ENCODE measurements around the gene CRELD2. TPM values are rescaled to one million over a fixed set of nuclear protein-coding genes. Genes with fewer than 3 reads are reported as not detected.

CRELD2 gene
- polyA plus RNA-seq, 1 donor (not counting 4 experiments of a cell fraction or from before 2014, with no cell fraction given): 33.5 TPM

DNA sequence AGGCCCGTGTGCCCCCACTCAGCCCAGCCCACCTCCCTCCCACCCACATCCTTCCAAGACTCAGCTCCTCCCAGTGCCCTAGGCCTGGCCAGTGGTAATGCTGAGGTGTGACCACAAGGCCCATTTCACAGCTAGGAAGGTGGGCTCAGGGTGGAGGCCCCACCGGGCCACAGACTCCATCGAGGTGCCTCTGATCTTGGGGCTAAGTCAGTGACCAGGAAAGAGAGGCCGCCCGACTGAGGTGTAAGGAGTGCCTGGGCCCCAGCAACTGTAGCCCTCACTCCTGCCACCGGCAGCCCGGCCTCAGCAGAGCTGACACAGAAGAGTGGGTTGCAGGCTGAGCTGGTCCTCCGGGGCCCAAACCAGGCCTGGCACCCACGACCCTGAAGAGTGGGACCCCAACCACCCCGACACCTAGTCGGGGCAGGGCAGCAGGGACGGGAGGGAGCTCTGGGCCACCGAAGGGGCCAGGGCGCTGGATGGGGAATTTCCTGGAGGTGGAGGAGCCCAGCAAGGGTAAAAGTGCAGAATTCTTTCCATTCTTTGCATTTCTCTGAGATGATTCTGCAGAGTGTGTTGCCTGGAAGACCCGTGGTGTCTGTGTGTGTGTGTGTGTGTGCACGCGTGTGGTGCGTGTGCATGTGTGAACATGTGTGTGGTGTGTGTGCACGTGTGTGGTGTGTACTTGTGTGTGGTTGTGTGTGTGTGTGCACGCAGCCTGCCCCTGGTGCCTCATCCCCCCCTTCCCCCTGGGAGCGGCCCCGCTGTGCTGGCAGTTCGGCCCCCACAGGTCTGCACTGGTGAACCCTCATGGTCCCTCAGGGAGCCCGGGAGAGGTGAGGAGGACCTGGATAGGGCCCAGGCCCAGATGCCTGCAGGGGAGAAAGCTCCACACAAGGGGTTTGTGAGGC lies 33.8 kb downstream of the CRELD2 start:
- DNase-seq (ENCODE audit: low read depth, low spot score) (no peak), FAIRE-seq (no peak)
- H3K27ac ChIP-seq (ENCODE audit: control insufficient read depth, insufficient read depth, low read length): peak overlapping the region; percentile 69
- peaks cover 31% of the 10 kb centered on the region for H3K4me1 ChIP-seq (ENCODE audit: control insufficient read depth, extremely low read depth, insufficient read depth, low read length)
- H4K20me1 ChIP-seq (ENCODE audit: control insufficient read depth, extremely low read depth, insufficient read depth, low read length): no peaks in the 10 kb centered on the region
- peak overlapping the region; percentile 72 for H3K9ac ChIP-seq (ENCODE audit: control insufficient read depth, extremely low read depth, insufficient read depth, low read length)
- H3K4me3 ChIP-seq (ENCODE audit: control insufficient read depth in 2 of 3, extremely low read depth in 1 of 3, insufficient read depth in 2 of 3, low read depth in 1 of 3, low read length in 3 of 3): no peak overlapping the region
- dilution Hi-C loops (cut with MboI; ENCODE audit: extremely low pct_ligation_motif_present, low sequenced_read_pairs): no loop called here
- H3K27me3 ChIP-seq (ENCODE audit: control insufficient read depth, extremely low read depth, insufficient read depth, low read length): no peaks in the 10 kb centered on the region
- no peaks in the 10 kb centered on the region for H3K9me1 ChIP-seq (ENCODE audit: control insufficient read depth, extremely low read depth, insufficient read depth, low read length)
- H3K4me2 ChIP-seq (ENCODE audit: control insufficient read depth, extremely low read depth, insufficient read depth, low read depth, low read length): peak overlapping the region; percentile 35
- no peaks in the 10 kb centered on the region for H3K9me3 ChIP-seq (ENCODE audit: control insufficient read depth, low read depth, low read length)
- no peaks in the 10 kb centered on the region for H3K79me2 ChIP-seq (ENCODE audit: control insufficient read depth, insufficient read depth, low read length)
- peak overlapping the region; percentile 33 for H2AFZ ChIP-seq (ENCODE audit: control insufficient read depth, low read length)
- no peaks in the 10 kb centered on the region for H3K36me3 ChIP-seq (ENCODE audit: control insufficient read depth in 2 of 2, extremely low read depth in 1 of 2, insufficient read depth in 2 of 2, low read length in 2 of 2)
- TF ChIP-seq, protein P1, sequence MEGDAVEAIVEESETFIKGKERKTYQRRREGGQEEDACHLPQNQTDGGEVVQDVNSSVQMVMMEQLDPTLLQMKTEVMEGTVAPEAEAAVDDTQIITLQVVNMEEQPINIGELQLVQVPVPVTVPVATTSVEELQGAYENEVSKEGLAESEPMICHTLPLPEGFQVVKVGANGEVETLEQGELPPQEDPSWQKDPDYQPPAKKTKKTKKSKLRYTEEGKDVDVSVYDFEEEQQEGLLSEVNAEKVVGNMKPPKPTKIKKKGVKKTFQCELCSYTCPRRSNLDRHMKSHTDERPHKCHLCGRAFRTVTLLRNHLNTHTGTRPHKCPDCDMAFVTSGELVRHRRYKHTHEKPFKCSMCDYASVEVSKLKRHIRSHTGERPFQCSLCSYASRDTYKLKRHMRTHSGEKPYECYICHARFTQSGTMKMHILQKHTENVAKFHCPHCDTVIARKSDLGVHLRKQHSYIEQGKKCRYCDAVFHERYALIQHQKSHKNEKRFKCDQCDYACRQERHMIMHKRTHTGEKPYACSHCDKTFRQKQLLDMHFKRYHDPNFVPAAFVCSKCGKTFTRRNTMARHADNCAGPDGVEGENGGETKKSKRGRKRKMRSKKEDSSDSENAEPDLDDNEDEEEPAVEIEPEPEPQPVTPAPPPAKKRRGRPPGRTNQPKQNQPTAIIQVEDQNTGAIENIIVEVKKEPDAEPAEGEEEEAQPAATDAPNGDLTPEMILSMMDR (optimal IDR thresholded peaks at IDR 0.05 in 1 of 3, IDR thresholded peaks at IDR 0.05 in 1 of 3, conservative IDR thresholded peaks at IDR 0.05 in 1 of 3; ENCODE audit: extremely low read depth in 1 of 3, insufficient read depth in 2 of 3, low read length in 3 of 3): no peak
- no peak for TF ChIP-seq EZH2 (IDR thresholded peaks at IDR 0.05; ENCODE audit: low read length)

DNA sequence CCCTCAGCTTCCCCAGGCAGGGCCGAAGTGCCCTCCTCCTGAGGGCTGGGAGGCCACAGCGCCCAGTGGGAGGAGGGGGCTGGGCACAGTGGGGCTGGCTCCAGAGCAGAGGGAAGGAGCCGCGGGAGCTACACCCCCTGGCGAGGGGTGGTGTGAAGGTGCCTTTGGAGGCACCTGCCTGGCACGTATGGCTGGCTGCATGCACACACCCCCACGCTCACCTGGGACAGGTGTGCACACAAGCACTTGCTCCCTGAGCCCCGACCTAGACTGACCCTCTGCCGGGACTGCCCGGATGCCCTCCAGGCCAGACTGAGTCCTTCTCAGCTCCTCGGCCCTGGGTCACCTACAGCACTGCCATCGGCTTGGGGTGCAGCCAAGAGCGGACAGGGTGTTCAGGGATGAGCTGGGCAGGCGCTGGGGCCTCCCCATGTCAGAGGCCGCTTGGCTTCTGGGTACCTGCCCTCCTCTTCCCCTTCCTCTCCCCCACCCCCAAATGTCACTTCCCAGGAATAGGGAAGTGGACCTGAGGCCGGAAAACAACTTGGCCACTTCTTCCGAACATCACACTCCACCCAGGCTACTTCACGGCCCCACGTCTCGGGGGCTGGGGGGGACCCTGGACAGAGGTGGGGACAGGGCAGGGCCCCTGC lies 34.7 kb downstream of the CRELD2 start:
- Histone ChIP-seq H3K4me3 (ENCODE audit: control insufficient read depth in 2 of 3, extremely low read depth in 1 of 3, insufficient read depth in 2 of 3, low read depth in 1 of 3, low read length in 3 of 3) (no peak overlapping the region), H3K27ac (ENCODE audit: control insufficient read depth, insufficient read depth, low read length) (no peak overlapping the region), H3K79me2 (ENCODE audit: control insufficient read depth, insufficient read depth, low read length) (no peaks in the 10 kb centered on the region), H3K4me1 (ENCODE audit: control insufficient read depth, extremely low read depth, insufficient read depth, low read length) (peaks cover 31% of the 10 kb centered on the region), H4K20me1 (ENCODE audit: control insufficient read depth, extremely low read depth, insufficient read depth, low read length) (no peaks in the 10 kb centered on the region), H3K36me3 (ENCODE audit: control insufficient read depth in 2 of 2, extremely low read depth in 1 of 2, insufficient read depth in 2 of 2, low read length in 2 of 2) (no peaks in the 10 kb centered on the region), H3K27me3 (ENCODE audit: control insufficient read depth, extremely low read depth, insufficient read depth, low read length) (no peaks in the 10 kb centered on the region), H3K4me2 (ENCODE audit: control insufficient read depth, extremely low read depth, insufficient read depth, low read depth, low read length) (no peak overlapping the region), H3K9me3 (ENCODE audit: control insufficient read depth, low read depth, low read length) (no peaks in the 10 kb centered on the region), H2AFZ (ENCODE audit: control insufficient read depth, low read length) (no peak overlapping the region), H3K9ac (ENCODE audit: control insufficient read depth, extremely low read depth, insufficient read depth, low read length) (no peak overlapping the region), H3K9me1 (ENCODE audit: control insufficient read depth, extremely low read depth, insufficient read depth, low read length) (no peaks in the 10 kb centered on the region)
- dilution Hi-C loops (cut with MboI; ENCODE audit: extremely low pct_ligation_motif_present, low sequenced_read_pairs): no loop called here
- DNase-seq (ENCODE audit: low read depth, low spot score) (no peak), FAIRE-seq (no peak)
- no peak for TF ChIP-seq EZH2 (IDR thresholded peaks at IDR 0.05; ENCODE audit: low read length)
- TF ChIP-seq, protein P1 (optimal IDR thresholded peaks at IDR 0.05 in 1 of 3, IDR thresholded peaks at IDR 0.05 in 1 of 3, conservative IDR thresholded peaks at IDR 0.05 in 1 of 3; ENCODE audit: extremely low read depth in 1 of 3, insufficient read depth in 2 of 3, low read length in 3 of 3): no peak
